Upper lobe of left lung (tissue), 4 donors: ENCODE measurements around the gene NDUFAF2.

Experiments
- EP300 ChIP-seq, 4 donors: sonication (generic); formaldehyde crosslinking; IDR thresholded peaks; one replicate each; pipeline ENCODE4 v1.5.1; 2017; ENCODE audit warnings: antibody characterized with exemption in 4 of 4, control low read depth in 2 of 4
- POLR2A ChIP-seq, 4 donors: fragments of 450-650 bp; IDR thresholded peaks; one replicate each; pipeline ENCODE4 v1.5.1; 2016 to 2017; ENCODE audit warnings: antibody characterized with exemption in 4 of 4, mild to moderate bottlenecking in 2 of 4
- TF ChIP-seq, protein P1 (sequence below), 6 experiments: fragments of 450-650 bp in 4 of 6; fragments of 200-600 bp in 2 of 6; sonication (generic) in 2 of 6; IDR thresholded peaks; one replicate each; pipeline ENCODE4 v1.5.1; 2016 to 2019; ENCODE audit warnings: antibody characterized with exemption in 6 of 6

DNA sequence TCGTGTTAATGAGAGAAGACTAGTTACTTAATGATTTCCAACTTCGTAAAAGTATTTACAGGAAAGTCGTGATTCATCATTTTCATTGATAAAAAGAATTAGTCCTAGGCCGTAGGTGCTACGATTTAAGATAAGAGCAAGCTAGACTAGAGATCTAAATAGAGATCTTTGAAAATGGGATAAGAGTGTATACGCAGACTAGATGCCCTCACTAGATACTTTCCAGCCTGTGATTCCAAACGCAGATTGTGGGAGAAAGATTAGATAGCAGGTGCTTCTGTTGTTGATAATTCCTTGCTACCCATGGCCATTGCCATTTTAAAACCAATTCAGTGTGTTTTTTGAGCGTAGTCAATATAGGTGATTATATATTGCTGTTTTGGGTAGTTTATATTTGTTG lies 223.9 kb downstream of the NDUFAF2 start:
- TF ChIP-seq, protein P1, sequence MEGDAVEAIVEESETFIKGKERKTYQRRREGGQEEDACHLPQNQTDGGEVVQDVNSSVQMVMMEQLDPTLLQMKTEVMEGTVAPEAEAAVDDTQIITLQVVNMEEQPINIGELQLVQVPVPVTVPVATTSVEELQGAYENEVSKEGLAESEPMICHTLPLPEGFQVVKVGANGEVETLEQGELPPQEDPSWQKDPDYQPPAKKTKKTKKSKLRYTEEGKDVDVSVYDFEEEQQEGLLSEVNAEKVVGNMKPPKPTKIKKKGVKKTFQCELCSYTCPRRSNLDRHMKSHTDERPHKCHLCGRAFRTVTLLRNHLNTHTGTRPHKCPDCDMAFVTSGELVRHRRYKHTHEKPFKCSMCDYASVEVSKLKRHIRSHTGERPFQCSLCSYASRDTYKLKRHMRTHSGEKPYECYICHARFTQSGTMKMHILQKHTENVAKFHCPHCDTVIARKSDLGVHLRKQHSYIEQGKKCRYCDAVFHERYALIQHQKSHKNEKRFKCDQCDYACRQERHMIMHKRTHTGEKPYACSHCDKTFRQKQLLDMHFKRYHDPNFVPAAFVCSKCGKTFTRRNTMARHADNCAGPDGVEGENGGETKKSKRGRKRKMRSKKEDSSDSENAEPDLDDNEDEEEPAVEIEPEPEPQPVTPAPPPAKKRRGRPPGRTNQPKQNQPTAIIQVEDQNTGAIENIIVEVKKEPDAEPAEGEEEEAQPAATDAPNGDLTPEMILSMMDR (IDR thresholded peaks at IDR 0.05), result no peak
- TF ChIP-seq POLR2A (IDR thresholded peaks at IDR 0.05) (no peak), EP300 (IDR thresholded peaks at IDR 0.05) (no peak)
